Measurements from ENCODE around the gene MCC. TPM values are rescaled to one million over a fixed set of nuclear protein-coding genes. Genes with fewer than 3 reads are reported as not detected.

MCC gene
- total RNA-seq, 1 experiment from 2014 or later: 23.5 TPM

DNA sequence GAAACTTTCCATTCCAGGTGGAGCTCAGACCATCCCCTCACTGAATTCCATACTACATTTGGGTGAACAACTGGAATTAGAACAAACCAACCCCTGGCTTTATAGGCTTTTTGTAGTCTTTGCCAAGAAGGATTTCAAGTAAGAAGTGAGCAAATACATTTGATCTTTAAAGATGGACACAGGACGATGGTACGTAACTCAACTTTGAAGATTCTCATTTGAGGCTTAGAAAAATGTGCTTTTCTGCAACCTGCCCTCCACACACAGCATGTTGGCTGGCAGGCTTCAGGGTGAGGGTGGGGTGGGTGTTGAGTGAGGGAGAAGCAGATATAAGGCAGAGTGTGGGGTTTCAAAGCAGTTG is 335.9 kb downstream of the MCC start:
- Mint-ChIP-seq H3K9me3 (no peaks in the 10 kb centered on the region), H3K27me3 (ENCODE audit: low read depth) (no peaks in the 10 kb centered on the region), H3K4me1 (peaks cover 19% of the 10 kb centered on the region), H3K27ac (no peak overlapping the region), H3K4me3 (no peak overlapping the region), H3K36me3 (no peaks in the 10 kb centered on the region)
- ATAC-seq (no peak), DNase-seq (ENCODE audit: low spot score) (no peak)
- CTCF ChIA-PET: interaction anchor here (1.1 kb wide), 1 partner anchor 28 kb away, joined by 4 read pairs; no protein-coding TSS in a partner anchor
- POLR2A ChIA-PET: no interaction called here
- TF ChIP-seq ELF4 (CRISPR knock-in tag; IDR thresholded peaks at IDR 0.05; ENCODE audit: low read depth) (no peak), PRRX2 (CRISPR knock-in tag; IDR thresholded peaks at IDR 0.05) (no peak), OVOL2 (CRISPR knock-in tag; IDR thresholded peaks at IDR 0.05; ENCODE audit: borderline replicate concordance) (no peak), EMX1 (CRISPR knock-in tag; IDR thresholded peaks at IDR 0.05) (no peak), KAT7 (CRISPR knock-in tag; IDR thresholded peaks at IDR 0.05; ENCODE audit: borderline replicate concordance) (no peak), ZNF396 (CRISPR knock-in tag; IDR thresholded peaks at IDR 0.05; ENCODE audit: borderline replicate concordance) (no peak), ATF1 (CRISPR knock-in tag; IDR thresholded peaks at IDR 0.05) (no peak), ZNF317 (CRISPR knock-in tag; IDR thresholded peaks at IDR 0.05; ENCODE audit: borderline replicate concordance, low read depth) (no peak), MXD4 (CRISPR knock-in tag; IDR thresholded peaks at IDR 0.05; ENCODE audit: borderline replicate concordance) (no peak), RORB (CRISPR knock-in tag; IDR thresholded peaks at IDR 0.05) (no peak), ZNF263 (CRISPR knock-in tag; IDR thresholded peaks at IDR 0.05; ENCODE audit: low read depth) (no peak), ZNF671 (CRISPR knock-in tag; IDR thresholded peaks at IDR 0.05) (no peak)
- TF ChIP-seq, protein P1, sequence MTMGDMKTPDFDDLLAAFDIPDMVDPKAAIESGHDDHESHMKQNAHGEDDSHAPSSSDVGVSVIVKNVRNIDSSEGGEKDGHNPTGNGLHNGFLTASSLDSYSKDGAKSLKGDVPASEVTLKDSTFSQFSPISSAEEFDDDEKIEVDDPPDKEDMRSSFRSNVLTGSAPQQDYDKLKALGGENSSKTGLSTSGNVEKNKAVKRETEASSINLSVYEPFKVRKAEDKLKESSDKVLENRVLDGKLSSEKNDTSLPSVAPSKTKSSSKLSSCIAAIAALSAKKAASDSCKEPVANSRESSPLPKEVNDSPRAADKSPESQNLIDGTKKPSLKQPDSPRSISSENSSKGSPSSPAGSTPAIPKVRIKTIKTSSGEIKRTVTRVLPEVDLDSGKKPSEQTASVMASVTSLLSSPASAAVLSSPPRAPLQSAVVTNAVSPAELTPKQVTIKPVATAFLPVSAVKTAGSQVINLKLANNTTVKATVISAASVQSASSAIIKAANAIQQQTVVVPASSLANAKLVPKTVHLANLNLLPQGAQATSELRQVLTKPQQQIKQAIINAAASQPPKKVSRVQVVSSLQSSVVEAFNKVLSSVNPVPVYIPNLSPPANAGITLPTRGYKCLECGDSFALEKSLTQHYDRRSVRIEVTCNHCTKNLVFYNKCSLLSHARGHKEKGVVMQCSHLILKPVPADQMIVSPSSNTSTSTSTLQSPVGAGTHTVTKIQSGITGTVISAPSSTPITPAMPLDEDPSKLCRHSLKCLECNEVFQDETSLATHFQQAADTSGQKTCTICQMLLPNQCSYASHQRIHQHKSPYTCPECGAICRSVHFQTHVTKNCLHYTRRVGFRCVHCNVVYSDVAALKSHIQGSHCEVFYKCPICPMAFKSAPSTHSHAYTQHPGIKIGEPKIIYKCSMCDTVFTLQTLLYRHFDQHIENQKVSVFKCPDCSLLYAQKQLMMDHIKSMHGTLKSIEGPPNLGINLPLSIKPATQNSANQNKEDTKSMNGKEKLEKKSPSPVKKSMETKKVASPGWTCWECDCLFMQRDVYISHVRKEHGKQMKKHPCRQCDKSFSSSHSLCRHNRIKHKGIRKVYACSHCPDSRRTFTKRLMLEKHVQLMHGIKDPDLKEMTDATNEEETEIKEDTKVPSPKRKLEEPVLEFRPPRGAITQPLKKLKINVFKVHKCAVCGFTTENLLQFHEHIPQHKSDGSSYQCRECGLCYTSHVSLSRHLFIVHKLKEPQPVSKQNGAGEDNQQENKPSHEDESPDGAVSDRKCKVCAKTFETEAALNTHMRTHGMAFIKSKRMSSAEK (CRISPR knock-in tag; IDR thresholded peaks at IDR 0.05; ENCODE audit: borderline replicate concordance): no peak
- TF ChIP-seq, protein P2, sequence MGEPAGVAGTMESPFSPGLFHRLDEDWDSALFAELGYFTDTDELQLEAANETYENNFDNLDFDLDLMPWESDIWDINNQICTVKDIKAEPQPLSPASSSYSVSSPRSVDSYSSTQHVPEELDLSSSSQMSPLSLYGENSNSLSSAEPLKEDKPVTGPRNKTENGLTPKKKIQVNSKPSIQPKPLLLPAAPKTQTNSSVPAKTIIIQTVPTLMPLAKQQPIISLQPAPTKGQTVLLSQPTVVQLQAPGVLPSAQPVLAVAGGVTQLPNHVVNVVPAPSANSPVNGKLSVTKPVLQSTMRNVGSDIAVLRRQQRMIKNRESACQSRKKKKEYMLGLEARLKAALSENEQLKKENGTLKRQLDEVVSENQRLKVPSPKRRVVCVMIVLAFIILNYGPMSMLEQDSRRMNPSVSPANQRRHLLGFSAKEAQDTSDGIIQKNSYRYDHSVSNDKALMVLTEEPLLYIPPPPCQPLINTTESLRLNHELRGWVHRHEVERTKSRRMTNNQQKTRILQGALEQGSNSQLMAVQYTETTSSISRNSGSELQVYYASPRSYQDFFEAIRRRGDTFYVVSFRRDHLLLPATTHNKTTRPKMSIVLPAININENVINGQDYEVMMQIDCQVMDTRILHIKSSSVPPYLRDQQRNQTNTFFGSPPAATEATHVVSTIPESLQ (CRISPR knock-in tag; IDR thresholded peaks at IDR 0.05): no peak
- TF ChIP-seq, protein P3, sequence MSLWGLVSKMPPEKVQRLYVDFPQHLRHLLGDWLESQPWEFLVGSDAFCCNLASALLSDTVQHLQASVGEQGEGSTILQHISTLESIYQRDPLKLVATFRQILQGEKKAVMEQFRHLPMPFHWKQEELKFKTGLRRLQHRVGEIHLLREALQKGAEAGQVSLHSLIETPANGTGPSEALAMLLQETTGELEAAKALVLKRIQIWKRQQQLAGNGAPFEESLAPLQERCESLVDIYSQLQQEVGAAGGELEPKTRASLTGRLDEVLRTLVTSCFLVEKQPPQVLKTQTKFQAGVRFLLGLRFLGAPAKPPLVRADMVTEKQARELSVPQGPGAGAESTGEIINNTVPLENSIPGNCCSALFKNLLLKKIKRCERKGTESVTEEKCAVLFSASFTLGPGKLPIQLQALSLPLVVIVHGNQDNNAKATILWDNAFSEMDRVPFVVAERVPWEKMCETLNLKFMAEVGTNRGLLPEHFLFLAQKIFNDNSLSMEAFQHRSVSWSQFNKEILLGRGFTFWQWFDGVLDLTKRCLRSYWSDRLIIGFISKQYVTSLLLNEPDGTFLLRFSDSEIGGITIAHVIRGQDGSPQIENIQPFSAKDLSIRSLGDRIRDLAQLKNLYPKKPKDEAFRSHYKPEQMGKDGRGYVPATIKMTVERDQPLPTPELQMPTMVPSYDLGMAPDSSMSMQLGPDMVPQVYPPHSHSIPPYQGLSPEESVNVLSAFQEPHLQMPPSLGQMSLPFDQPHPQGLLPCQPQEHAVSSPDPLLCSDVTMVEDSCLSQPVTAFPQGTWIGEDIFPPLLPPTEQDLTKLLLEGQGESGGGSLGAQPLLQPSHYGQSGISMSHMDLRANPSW (CRISPR knock-in tag; conservative IDR thresholded peaks at IDR 0.05; ENCODE audit: low read depth): no peak

DNA sequence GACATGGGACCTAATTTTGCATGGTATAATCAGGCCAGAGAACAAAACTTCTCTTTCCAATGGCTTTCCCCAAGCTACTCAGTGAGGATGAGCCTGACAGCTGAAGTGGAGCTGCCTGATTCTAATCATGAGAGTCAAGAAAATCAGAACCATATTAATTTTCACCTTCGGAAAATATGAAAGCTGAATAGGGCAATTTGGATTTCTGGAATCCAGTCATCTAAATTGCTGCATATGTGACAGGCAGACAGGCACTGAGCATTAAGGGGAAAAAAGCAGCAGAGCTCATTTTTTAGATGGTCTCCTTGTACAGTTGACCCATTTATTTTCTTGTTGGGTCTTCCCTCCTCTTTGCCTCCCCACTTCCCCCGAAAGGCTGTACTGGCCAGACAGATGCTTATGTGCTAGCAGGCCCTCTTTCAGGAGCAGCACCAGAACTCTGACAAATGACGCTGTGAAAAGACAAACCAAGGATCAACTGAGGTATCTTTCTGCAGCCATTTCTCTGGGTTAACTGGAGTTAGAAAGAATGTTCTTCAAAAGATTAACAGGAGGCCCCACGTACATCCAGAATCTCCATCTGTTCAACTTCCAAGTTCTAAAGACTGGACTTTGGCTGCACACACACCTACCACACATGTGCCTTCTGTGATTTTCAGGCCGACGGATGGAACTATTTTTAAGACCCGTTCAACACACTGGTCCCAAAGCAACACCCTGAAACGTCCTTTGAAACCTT is 336.4 kb downstream of the MCC start:
- ChIA-PET CTCF (interaction anchor here (0.6 to 1.1 kb wide), 2 partner anchors 28 to 370 kb away, joined by 4 read pairs; no protein-coding TSS in a partner anchor), POLR2A (no interaction called here)
- Mint-ChIP-seq H3K36me3 (no peaks in the 10 kb centered on the region), H3K4me3 (no peak overlapping the region), H3K27ac (no peak overlapping the region), H3K27me3 (ENCODE audit: low read depth) (no peaks in the 10 kb centered on the region), H3K9me3 (no peaks in the 10 kb centered on the region), H3K4me1 (peaks cover 21% of the 10 kb centered on the region)
- no peak for DNase-seq (ENCODE audit: low spot score)
- ATAC-seq: no peak
- TF ChIP-seq EMX1 (CRISPR knock-in tag; IDR thresholded peaks at IDR 0.05): no peak
- TF ChIP-seq RELA (CRISPR knock-in tag; IDR thresholded peaks at IDR 0.05; ENCODE audit: borderline replicate concordance): no peak
- TF ChIP-seq TP53 (CRISPR knock-in tag; IDR thresholded peaks at IDR 0.05): no peak
- no peak for TF ChIP-seq CREB1 (CRISPR knock-in tag; IDR thresholded peaks at IDR 0.05)
- TF ChIP-seq, protein P4, sequence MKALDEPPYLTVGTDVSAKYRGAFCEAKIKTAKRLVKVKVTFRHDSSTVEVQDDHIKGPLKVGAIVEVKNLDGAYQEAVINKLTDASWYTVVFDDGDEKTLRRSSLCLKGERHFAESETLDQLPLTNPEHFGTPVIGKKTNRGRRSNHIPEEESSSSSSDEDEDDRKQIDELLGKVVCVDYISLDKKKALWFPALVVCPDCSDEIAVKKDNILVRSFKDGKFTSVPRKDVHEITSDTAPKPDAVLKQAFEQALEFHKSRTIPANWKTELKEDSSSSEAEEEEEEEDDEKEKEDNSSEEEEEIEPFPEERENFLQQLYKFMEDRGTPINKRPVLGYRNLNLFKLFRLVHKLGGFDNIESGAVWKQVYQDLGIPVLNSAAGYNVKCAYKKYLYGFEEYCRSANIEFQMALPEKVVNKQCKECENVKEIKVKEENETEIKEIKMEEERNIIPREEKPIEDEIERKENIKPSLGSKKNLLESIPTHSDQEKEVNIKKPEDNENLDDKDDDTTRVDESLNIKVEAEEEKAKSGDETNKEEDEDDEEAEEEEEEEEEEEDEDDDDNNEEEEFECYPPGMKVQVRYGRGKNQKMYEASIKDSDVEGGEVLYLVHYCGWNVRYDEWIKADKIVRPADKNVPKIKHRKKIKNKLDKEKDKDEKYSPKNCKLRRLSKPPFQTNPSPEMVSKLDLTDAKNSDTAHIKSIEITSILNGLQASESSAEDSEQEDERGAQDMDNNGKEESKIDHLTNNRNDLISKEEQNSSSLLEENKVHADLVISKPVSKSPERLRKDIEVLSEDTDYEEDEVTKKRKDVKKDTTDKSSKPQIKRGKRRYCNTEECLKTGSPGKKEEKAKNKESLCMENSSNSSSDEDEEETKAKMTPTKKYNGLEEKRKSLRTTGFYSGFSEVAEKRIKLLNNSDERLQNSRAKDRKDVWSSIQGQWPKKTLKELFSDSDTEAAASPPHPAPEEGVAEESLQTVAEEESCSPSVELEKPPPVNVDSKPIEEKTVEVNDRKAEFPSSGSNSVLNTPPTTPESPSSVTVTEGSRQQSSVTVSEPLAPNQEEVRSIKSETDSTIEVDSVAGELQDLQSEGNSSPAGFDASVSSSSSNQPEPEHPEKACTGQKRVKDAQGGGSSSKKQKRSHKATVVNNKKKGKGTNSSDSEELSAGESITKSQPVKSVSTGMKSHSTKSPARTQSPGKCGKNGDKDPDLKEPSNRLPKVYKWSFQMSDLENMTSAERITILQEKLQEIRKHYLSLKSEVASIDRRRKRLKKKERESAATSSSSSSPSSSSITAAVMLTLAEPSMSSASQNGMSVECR (CRISPR knock-in tag; IDR thresholded peaks at IDR 0.05; ENCODE audit: borderline replicate concordance): no peak
- no peak for TF ChIP-seq KAT7 (CRISPR knock-in tag; IDR thresholded peaks at IDR 0.05; ENCODE audit: borderline replicate concordance)
- no peak for TF ChIP-seq GABPB1 (CRISPR knock-in tag; IDR thresholded peaks at IDR 0.05)
